Gastrocnemius medialis (tissue), 4 donors: ENCODE data around the gene PPME1.

Experiments used
- CTCF ChIP-seq, 5 experiments: fragments of 450-650 bp in 3 of 5; fragments of 200-600 bp in 2 of 5; sonication (generic) in 2 of 5; IDR thresholded peaks in 4 of 5; conservative IDR thresholded peaks in 1 of 5; 1 replicate in 4 of 5; 2 replicates in 1 of 5; pipeline ENCODE4 v1.5.1; 2016 to 2019; ENCODE audit warnings: antibody characterized with exemption in 5 of 5, mild to moderate bottlenecking in 3 of 5, moderate library complexity in 3 of 5
- POLR2A ChIP-seq, 2 donors: fragments of 450-650 bp; IDR thresholded peaks; one replicate each; pipeline ENCODE4 v1.6.1; 2017; ENCODE audit warnings: antibody characterized with exemption in 2 of 2, mild to moderate bottlenecking in 2 of 2, moderate library complexity in 2 of 2

GRCh38 chr11:74159642-74160041 is 11.4 kb upstream of the PPME1 start:
- TF ChIP-seq CTCF (IDR thresholded peaks at IDR 0.05 in 4 of 5, conservative IDR thresholded peaks at IDR 0.05 in 1 of 5) (no peak), POLR2A (IDR thresholded peaks at IDR 0.05) (no peak)
